HG02885 (cell line): ENCODE measurements around the gene SH3BP5L.

ENCODE experiments used
- ATAC-seq: cut with Tn5 transposase; IDR thresholded peaks from one replicate; pipeline ENCODE4 v1.9.1; 2021; ENCODE audit warnings: mild to moderate bottlenecking; ENCODE audit not compliant: unreplicated experiment, poor library complexity

The SH3BP5L gene

GRCh38 chr1:248825909-248826760 is at the start of gene SH3BP5L:
SH3BP5L (minus strand) TSS chr1:248825915; CDS start chr1:248824935, 980 bp downstream.
- ATAC-seq: peak; percentile 85

- ATAC-seq: peak; percentile 61
These were observed 48.3 kb upstream of the SH3BP5L start for GRCh38 chr1:248873993-248874533.

GRCh38 chr1:248873409-248873992 is 47.8 kb upstream of the SH3BP5L start:
- ATAC-seq: peak; percentile 80

- ATAC-seq: peak; percentile 42
These were observed 47.2 kb upstream of the SH3BP5L start for GRCh38 chr1:248872752-248873408.

GRCh38 chr1:248871837-248872401 is 46.2 kb upstream of the SH3BP5L start:
- no peak for ATAC-seq

- peak; percentile 76 for ATAC-seq
These were observed 37.5 kb upstream of the SH3BP5L start for GRCh38 chr1:248862998-248863881.

GRCh38 chr1:248862695-248862997 is 36.9 kb upstream of the SH3BP5L start:
- ATAC-seq: peak; percentile 5

- ATAC-seq: no peak
These were observed 35.9 kb upstream of the SH3BP5L start for GRCh38 chr1:248861616-248862015.

- ATAC-seq: no peak
These were observed 34.3 kb upstream of the SH3BP5L start for GRCh38 chr1:248860007-248860406.

GRCh38 chr1:248858891-248859889 is 33.5 kb upstream of the SH3BP5L start, which contains the start of gene ZNF692:
ZNF692 (minus strand) TSS chr1:248859085; CDS start chr1:248858309, 776 bp downstream.
- ATAC-seq: peak; percentile 78

GRCh38 chr1:248858096-248858890 is 32.6 kb upstream of the SH3BP5L start:
- ATAC-seq: peak; percentile 39

- peak; percentile 0 for ATAC-seq
These were observed 32.0 kb upstream of the SH3BP5L start for GRCh38 chr1:248857749-248858095.

GRCh38 chr1:248857201-248857600 is 31.5 kb upstream of the SH3BP5L start:
- no peak for ATAC-seq

GRCh38 chr1:248856176-248856575 is 30.5 kb upstream of the SH3BP5L start:
- ATAC-seq: no peak

GRCh38 chr1:248855580-248855979 is 29.9 kb upstream of the SH3BP5L start:
- ATAC-seq: no peak

- ATAC-seq: no peak
These were observed 28.1 kb upstream of the SH3BP5L start for GRCh38 chr1:248853663-248854375.
